ENCODE measurements around the gene ACP2.
"Not testable (repeated sequence)": the region's sequence is repeated elsewhere in the genome, so short reads cannot be mapped to it uniquely, and the experiment has no call there.

The ACP2 gene

GRCh38 chr11:47215366-47215910 is 33.2 kb downstream of the ACP2 start:
- H3K27ac ChIP-seq (ENCODE audit: low read depth, low read length) = peak overlapping the region; percentile 94
- H3K36me3 ChIP-seq (ENCODE audit: control insufficient read depth, insufficient read depth, low read length) = peaks cover 15% of the 10 kb centered on the region
- H3K4me3 ChIP-seq (ENCODE audit: low read depth, low read length) = peak overlapping the region; percentile 65
- no peaks in the 10 kb centered on the region for H3K9me3 ChIP-seq (ENCODE audit: control insufficient read depth, insufficient read depth, low read length)
- H3K9ac ChIP-seq (ENCODE audit: low read depth, low read length) = peak overlapping the region; percentile 96
- H3K4me1 ChIP-seq (ENCODE audit: control insufficient read depth, insufficient read depth, low read length) = peaks cover 12% of the 10 kb centered on the region
- H3K27me3 ChIP-seq (ENCODE audit: control insufficient read depth, insufficient read depth, low read length) = no peaks in the 10 kb centered on the region

GRCh38 chr11:47213950-47214565 is 34.6 kb downstream of the ACP2 start:
- no peaks in the 10 kb centered on the region for H3K9me3 ChIP-seq (ENCODE audit: control insufficient read depth, insufficient read depth, low read length)
- H3K27ac ChIP-seq (ENCODE audit: low read depth, low read length) = no peak overlapping the region
- H3K36me3 ChIP-seq (ENCODE audit: control insufficient read depth, insufficient read depth, low read length) = peaks cover 5% of the 10 kb centered on the region

GRCh38 chr11:47212938-47213337 is 35.7 kb downstream of the ACP2 start:
- peaks cover 12% of the 10 kb centered on the region for H3K4me1 ChIP-seq (ENCODE audit: control insufficient read depth, insufficient read depth, low read length)
- no peaks in the 10 kb centered on the region for H3K9me3 ChIP-seq (ENCODE audit: control insufficient read depth, insufficient read depth, low read length)
- H3K27ac ChIP-seq (ENCODE audit: low read depth, low read length) = no peak overlapping the region
- no peak overlapping the region for H3K9ac ChIP-seq (ENCODE audit: low read depth, low read length)
- H3K27me3 ChIP-seq (ENCODE audit: control insufficient read depth, insufficient read depth, low read length) = no peaks in the 10 kb centered on the region
- H3K36me3 ChIP-seq (ENCODE audit: control insufficient read depth, insufficient read depth, low read length) = peaks cover 2% of the 10 kb centered on the region; the same call in 1 of the 2 replicates
- H3K4me3 ChIP-seq (ENCODE audit: low read depth, low read length) = no peak overlapping the region

More at GRCh38 chr11:47213950-47214565, 34.6 kb downstream of the ACP2 start:
- Histone ChIP-seq H3K27me3 (ENCODE audit: control insufficient read depth, insufficient read depth, low read length) (no peaks in the 10 kb centered on the region), H3K4me3 (ENCODE audit: low read depth, low read length) (no peak overlapping the region), H3K9ac (ENCODE audit: low read depth, low read length) (no peak overlapping the region), H3K4me1 (ENCODE audit: control insufficient read depth, insufficient read depth, low read length) (peaks cover 12% of the 10 kb centered on the region)

- Histone ChIP-seq H3K4me1 (ENCODE audit: control insufficient read depth, insufficient read depth, low read length) (peaks cover 9% of the 10 kb centered on the region), H3K4me3 (ENCODE audit: low read depth, low read length) (no peak overlapping the region), H3K36me3 (ENCODE audit: control insufficient read depth, insufficient read depth, low read length) (no peaks in the 10 kb centered on the region), H3K27me3 (ENCODE audit: control insufficient read depth, insufficient read depth, low read length) (no peaks in the 10 kb centered on the region), H3K9me3 (ENCODE audit: control insufficient read depth, insufficient read depth, low read length) (no peaks in the 10 kb centered on the region), H3K27ac (ENCODE audit: low read depth, low read length) (no peak overlapping the region), H3K9ac (ENCODE audit: low read depth, low read length) (no peak overlapping the region)
These were observed 40.0 kb downstream of the ACP2 start for GRCh38 chr11:47208628-47209027.

- H3K4me3 ChIP-seq (ENCODE audit: low read depth, low read length); H3K27me3 ChIP-seq (ENCODE audit: control insufficient read depth, insufficient read depth, low read length); H3K27ac ChIP-seq (ENCODE audit: low read depth, low read length); H3K9ac ChIP-seq (ENCODE audit: low read depth, low read length); H3K36me3 ChIP-seq (ENCODE audit: control insufficient read depth, insufficient read depth, low read length); H3K4me1 ChIP-seq (ENCODE audit: control insufficient read depth, insufficient read depth, low read length); H3K9me3 ChIP-seq (ENCODE audit: control insufficient read depth, insufficient read depth, low read length): not testable (repeated sequence)
These were observed 40.5 kb downstream of the ACP2 start for GRCh38 chr11:47208008-47208552.

DNA sequence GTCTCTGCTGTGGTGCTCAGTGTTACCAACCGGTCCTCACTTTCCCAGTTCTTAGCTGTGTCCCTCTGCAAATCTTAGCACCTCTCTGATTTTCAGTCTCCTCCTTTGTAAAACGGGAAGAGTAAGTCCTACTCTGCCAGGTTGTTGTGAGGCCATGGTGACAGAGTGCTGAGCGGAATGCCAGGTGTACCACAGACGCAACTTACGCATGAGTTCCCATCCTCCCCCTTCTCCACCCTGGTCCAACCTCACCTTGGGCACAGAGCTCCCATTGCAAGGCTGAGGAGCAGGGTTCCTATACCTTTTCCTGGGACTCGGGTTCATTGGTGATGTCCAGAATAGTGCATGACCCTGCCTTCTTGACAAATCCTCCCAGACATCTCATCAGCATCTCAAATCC is 41.2 kb downstream of the ACP2 start:
- Histone ChIP-seq H3K27ac (ENCODE audit: low read depth, low read length) (no peak overlapping the region), H3K4me1 (ENCODE audit: control insufficient read depth, insufficient read depth, low read length) (peaks cover 9% of the 10 kb centered on the region), H3K36me3 (ENCODE audit: control insufficient read depth, insufficient read depth, low read length) (no peaks in the 10 kb centered on the region), H3K4me3 (ENCODE audit: low read depth, low read length) (no peak overlapping the region), H3K27me3 (ENCODE audit: control insufficient read depth, insufficient read depth, low read length) (no peaks in the 10 kb centered on the region), H3K9me3 (ENCODE audit: control insufficient read depth, insufficient read depth, low read length) (no peaks in the 10 kb centered on the region), H3K9ac (ENCODE audit: low read depth, low read length) (no peak overlapping the region)

- not testable (repeated sequence) for H3K9ac ChIP-seq (ENCODE audit: low read depth, low read length); H3K27me3 ChIP-seq (ENCODE audit: control insufficient read depth, insufficient read depth, low read length); H3K4me3 ChIP-seq (ENCODE audit: low read depth, low read length); H3K27ac ChIP-seq (ENCODE audit: low read depth, low read length); H3K9me3 ChIP-seq (ENCODE audit: control insufficient read depth, insufficient read depth, low read length); H3K4me1 ChIP-seq (ENCODE audit: control insufficient read depth, insufficient read depth, low read length); H3K36me3 ChIP-seq (ENCODE audit: control insufficient read depth, insufficient read depth, low read length)
These were observed 42.0 kb downstream of the ACP2 start for GRCh38 chr11:47206577-47206976.

DNA sequence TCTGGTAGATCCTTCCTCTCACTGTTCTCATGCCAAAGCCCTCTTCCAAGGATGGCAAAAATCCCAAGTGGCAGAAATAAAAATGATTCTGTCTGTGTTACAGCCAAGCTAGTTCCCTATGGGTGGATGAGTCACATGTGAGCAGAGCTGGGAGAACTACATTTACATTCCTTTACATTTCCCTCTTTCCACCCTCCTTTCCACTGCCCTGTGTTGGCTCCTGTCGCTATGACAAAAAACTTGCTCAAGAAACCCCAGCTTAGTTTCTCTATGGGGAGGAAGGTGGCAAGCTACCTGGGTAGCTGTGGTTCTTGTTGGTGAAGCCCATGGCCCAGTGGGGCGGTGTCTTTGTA is 44.0 kb downstream of the ACP2 start:
- peak overlapping the region; percentile 59 for H3K27ac ChIP-seq (ENCODE audit: low read depth, low read length)
- no peak overlapping the region for H3K4me3 ChIP-seq (ENCODE audit: low read depth, low read length)

GRCh38 chr11:47202576-47202975 is 46.0 kb downstream of the ACP2 start:
- Histone ChIP-seq H3K4me3 (ENCODE audit: low read depth, low read length) (no peak overlapping the region), H3K27ac (ENCODE audit: low read depth, low read length) (no peak overlapping the region), H3K4me1 (ENCODE audit: control insufficient read depth, insufficient read depth, low read length) (peaks cover 9% of the 10 kb centered on the region), H3K36me3 (ENCODE audit: control insufficient read depth, insufficient read depth, low read length) (no peaks in the 10 kb centered on the region), H3K9ac (ENCODE audit: low read depth, low read length) (no peak overlapping the region), H3K27me3 (ENCODE audit: control insufficient read depth, insufficient read depth, low read length) (no peaks in the 10 kb centered on the region), H3K9me3 (ENCODE audit: control insufficient read depth, insufficient read depth, low read length) (no peaks in the 10 kb centered on the region)

More for the DNA sequence above, 44.0 kb downstream of the ACP2 start:
- H3K4me1 ChIP-seq (ENCODE audit: control insufficient read depth, insufficient read depth, low read length) = peaks cover 9% of the 10 kb centered on the region
- H3K9ac ChIP-seq (ENCODE audit: low read depth, low read length) = peak overlapping the region; percentile 1; the same call in 1 of the 2 replicates
- no peaks in the 10 kb centered on the region for H3K27me3 ChIP-seq (ENCODE audit: control insufficient read depth, insufficient read depth, low read length)
- no peaks in the 10 kb centered on the region for H3K9me3 ChIP-seq (ENCODE audit: control insufficient read depth, insufficient read depth, low read length)
- H3K36me3 ChIP-seq (ENCODE audit: control insufficient read depth, insufficient read depth, low read length) = no peaks in the 10 kb centered on the region

GRCh38 chr11:47201015-47201414 is 47.6 kb downstream of the ACP2 start:
- Histone ChIP-seq H3K9ac (ENCODE audit: low read depth, low read length) (no peak overlapping the region), H3K36me3 (ENCODE audit: control insufficient read depth, insufficient read depth, low read length) (no peaks in the 10 kb centered on the region), H3K27ac (ENCODE audit: low read depth, low read length) (no peak overlapping the region), H3K4me1 (ENCODE audit: control insufficient read depth, insufficient read depth, low read length) (peaks cover 9% of the 10 kb centered on the region), H3K4me3 (ENCODE audit: low read depth, low read length) (no peak overlapping the region), H3K9me3 (ENCODE audit: control insufficient read depth, insufficient read depth, low read length) (no peaks in the 10 kb centered on the region), H3K27me3 (ENCODE audit: control insufficient read depth, insufficient read depth, low read length) (no peaks in the 10 kb centered on the region)

GRCh38 chr11:47198161-47198560 is 50.5 kb downstream of the ACP2 start:
- H3K27me3 ChIP-seq (ENCODE audit: control insufficient read depth, insufficient read depth, low read length); H3K4me3 ChIP-seq (ENCODE audit: low read depth, low read length); H3K9me3 ChIP-seq (ENCODE audit: control insufficient read depth, insufficient read depth, low read length); H3K4me1 ChIP-seq (ENCODE audit: control insufficient read depth, insufficient read depth, low read length); H3K36me3 ChIP-seq (ENCODE audit: control insufficient read depth, insufficient read depth, low read length); H3K9ac ChIP-seq (ENCODE audit: low read depth, low read length); H3K27ac ChIP-seq (ENCODE audit: low read depth, low read length): not testable (repeated sequence)
